Naive thymus-derived CD4-positive, alpha-beta T cell (primary cell): ENCODE results near the gene SCMH1. TPM values are rescaled to one million over a fixed set of nuclear protein-coding genes. Genes with fewer than 3 reads are reported as not detected.

ENCODE experiments used
- ATAC-seq: fragments of 150-1000 bp; cut with Tn5 transposase; 2 replicates; pipeline ENCODE4 v1.10.0; 2021; ENCODE audit warnings: mild to moderate bottlenecking, moderate library complexity
- CTCF ChIA-PET: fragments of 350-600 bp; sonication (Branson Sonifier 250); formaldehyde crosslinking; loops from one replicate; lab custom pipeline; 2021; ENCODE audit warnings: antibody characterized with exemption; lab: Charles Lee
- POLR2A ChIA-PET: fragments of 350-600 bp; sonication (Branson Sonifier 250); formaldehyde crosslinking; loops from one replicate; lab custom pipeline; 2021; ENCODE audit warnings: antibody characterized with exemption, inconsistent platforms; lab: Charles Lee
- DNase-seq, 9 donors: peaks; one replicate each; pipeline versions ENCODE4 v3.0.0 to v3.0.0-alpha.2; 2020 to 2022; ENCODE audit warnings: mixed read lengths in 1 of 9
- H3K27ac ChIP-seq: one replicate; pipeline ENCODE4 v1.7.0; 2013; ENCODE audit warnings: mild to moderate bottlenecking, low read depth, low read length, moderate library complexity
- H3K27me3 ChIP-seq, 2 donors: one replicate each; pipeline ENCODE4 v1.7.0; 2013; ENCODE audit warnings: low read length in 2 of 2, mild to moderate bottlenecking in 2 of 2, moderate library complexity in 2 of 2; ENCODE audit not compliant: control insufficient read depth in 2 of 2, insufficient read depth in 2 of 2
- H3K36me3 ChIP-seq, 3 experiments: 1 replicate in 2 of 3; 2 replicates in 1 of 3; pipeline ENCODE4 v1.7.0; 2013; ENCODE audit warnings: low read length in 3 of 3, mild to moderate bottlenecking in 3 of 3, moderate library complexity in 1 of 3; ENCODE audit not compliant: insufficient read depth in 3 of 3, control insufficient read depth in 2 of 3
- H3K4me1 ChIP-seq, 2 donors: one replicate each; pipeline ENCODE4 v1.7.0; 2013; ENCODE audit warnings: low read length in 2 of 2, mild to moderate bottlenecking in 2 of 2, moderate library complexity in 1 of 2; ENCODE audit not compliant: control insufficient read depth in 2 of 2, insufficient read depth in 2 of 2
- H3K4me3 ChIP-seq: 2 replicates; pipeline ENCODE4 v1.7.0; 2013; ENCODE audit warnings: mild to moderate bottlenecking, low read length
- H3K9me3 ChIP-seq, 3 experiments: 1 replicate in 2 of 3; 2 replicates in 1 of 3; pipeline ENCODE4 v1.7.0; 2013; ENCODE audit warnings: low read length in 3 of 3; ENCODE audit not compliant: control insufficient read depth in 2 of 3
- H3K27ac Mint-ChIP-seq, 9 donors: one replicate each; pipeline ENCODE4 v1.8.0; 2020 to 2022; ENCODE audit warnings: mixed read lengths in 9 of 9, mild to moderate bottlenecking in 8 of 9, moderate library complexity in 5 of 9, inconsistent platforms in 2 of 9
- H3K27me3 Mint-ChIP-seq, 5 donors: one replicate each; pipeline ENCODE4 v1.8.0; 2021 to 2022; ENCODE audit warnings: mixed read lengths in 5 of 5, mild to moderate bottlenecking in 1 of 5
- H3K36me3 Mint-ChIP-seq, 5 donors: one replicate each; pipeline ENCODE4 v1.8.0; 2020 to 2022; ENCODE audit warnings: mixed read lengths in 5 of 5, mild to moderate bottlenecking in 3 of 5, inconsistent platforms in 1 of 5
- H3K4me1 Mint-ChIP-seq, 7 donors: one replicate each; pipeline ENCODE4 v1.8.0; 2020 to 2022; ENCODE audit warnings: mixed read lengths in 7 of 7, mild to moderate bottlenecking in 3 of 7, inconsistent platforms in 1 of 7
- H3K4me3 Mint-ChIP-seq, 10 donors: one replicate each; pipeline ENCODE4 v1.8.0; 2020 to 2022; ENCODE audit warnings: mild to moderate bottlenecking in 10 of 10, mixed read lengths in 10 of 10, moderate library complexity in 6 of 10, inconsistent platforms in 2 of 10
- H3K9me3 Mint-ChIP-seq, 11 donors: one replicate each; pipeline ENCODE4 v1.8.0; 2020 to 2022; ENCODE audit warnings: mixed read lengths in 11 of 11, mild to moderate bottlenecking in 4 of 11, inconsistent platforms in 1 of 11, moderate library complexity in 1 of 11
- intact Hi-C, 2 donors: fragments of 100-400 bp; cut with micrococcal nuclease; formaldehyde crosslinking; loops; one replicate each; pipeline ENCODE4 v1.15.1; 2023
- polyA plus RNA-seq, 2 donors: library from polyadenylated mRNA; unstranded; fragments of 300-500 nt; fragmentation: Illumina TruSeq; gene quantifications; one replicate each; pipeline ENCODE4 v1.2.3, GENCODE V29; 2021
- total RNA-seq, 6 experiments: library from RNA in 5 of 6; stranded (reverse) in 5 of 6; gene quantifications; 1 replicate in 5 of 6; 2 replicates in 1 of 6; pipeline ENCODE4 v1.2.3 and lab custom pipeline; 2021 to 2026

SCMH1 gene
- total and polyA plus RNA-seq, 7 experiments from 2014 or later = 3.6 to 18.6 (median 16.8) TPM

DNA sequence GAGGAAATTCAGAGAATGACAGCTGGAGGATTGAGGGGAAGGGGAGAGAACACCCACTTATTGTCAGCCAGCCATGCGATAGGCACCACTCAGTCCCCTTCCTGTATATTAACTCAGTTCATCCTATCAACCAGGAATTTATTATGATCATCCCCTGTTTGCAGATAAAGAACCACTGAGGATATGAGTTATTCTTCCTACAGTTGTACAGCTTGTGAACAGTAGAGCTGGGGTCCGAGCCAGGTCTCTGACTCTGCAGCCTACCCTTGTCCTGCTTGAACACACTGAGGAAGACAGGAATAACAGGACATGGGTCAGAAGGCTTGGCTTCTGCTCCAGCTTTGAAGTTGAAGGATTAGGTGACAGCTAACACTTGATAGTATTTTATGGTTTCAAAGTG, 42.0 kb upstream of the SCMH1 start:
- Histone ChIP-seq H3K4me3 (no peak overlapping the region), H3K27me3 (no peaks in the 10 kb centered on the region), H3K36me3 (no peaks in the 10 kb centered on the region), H3K27ac (no peak overlapping the region), H3K4me1 (no peaks in the 10 kb centered on the region), H3K9me3 (no peaks in the 10 kb centered on the region)
- POLR2A ChIA-PET = no interaction called here
- peaks cover 21 to 49% (median 28%) of the 10 kb centered on the region in 5 donors for H3K27me3 Mint-ChIP-seq
- H3K4me1 Mint-ChIP-seq = peaks cover 0 to 7% (median 0%) of the 10 kb centered on the region in 7 donors
- intact Hi-C loops = loop anchor here (5.0 kb wide), 2 partner anchors 133 to 148 kb away; no protein-coding TSS in a partner anchor
- no peaks in the 10 kb centered on the region for H3K9me3 Mint-ChIP-seq
- CTCF ChIA-PET = no interaction called here
- DNase-seq (no peak), ATAC-seq (no peak)
- H3K27ac Mint-ChIP-seq = no peak overlapping the region
- H3K4me3 Mint-ChIP-seq = no peak overlapping the region
- no peaks in the 10 kb centered on the region for H3K36me3 Mint-ChIP-seq

DNA sequence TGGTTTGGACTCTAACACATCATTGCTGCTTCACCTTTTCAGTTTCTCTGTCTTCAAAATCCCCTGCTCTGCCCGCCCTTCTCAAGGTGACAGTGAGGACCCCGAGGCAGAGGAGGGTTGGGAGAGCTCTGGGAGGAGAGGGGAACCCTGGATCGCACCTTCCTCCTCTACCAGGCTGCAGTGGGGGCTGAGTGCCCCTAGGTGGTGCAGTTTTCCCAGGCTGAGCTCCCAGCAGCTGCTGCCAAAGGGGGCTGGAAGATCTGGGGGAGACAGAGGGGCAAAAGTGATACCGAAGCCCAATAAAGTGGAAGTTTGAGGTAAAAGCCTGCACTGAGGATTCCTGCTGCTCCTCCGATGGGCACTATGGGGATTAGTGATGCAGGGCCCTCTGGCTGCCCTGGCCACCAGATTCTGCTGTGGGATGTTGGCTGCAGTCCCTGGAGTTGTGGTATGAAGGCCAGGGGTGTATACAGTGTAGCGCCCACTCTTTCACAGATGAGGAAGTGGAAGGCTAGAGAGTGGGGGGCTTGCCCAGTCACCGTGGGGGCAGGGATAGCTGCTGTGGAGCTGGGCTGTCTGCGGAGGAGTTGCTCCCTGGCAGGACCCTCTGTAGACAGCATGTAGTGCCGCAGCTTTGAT, 40.7 kb upstream of the SCMH1 start:
- H3K9me3 Mint-ChIP-seq = no peaks in the 10 kb centered on the region
- Histone ChIP-seq H3K4me1 (no peaks in the 10 kb centered on the region), H3K36me3 (no peaks in the 10 kb centered on the region), H3K27me3 (no peaks in the 10 kb centered on the region), H3K4me3 (no peak overlapping the region), H3K9me3 (no peaks in the 10 kb centered on the region), H3K27ac (no peak overlapping the region)
- no peak overlapping the region for H3K27ac Mint-ChIP-seq
- H3K27me3 Mint-ChIP-seq = peaks cover 21 to 49% (median 35%) of the 10 kb centered on the region in 5 donors
- POLR2A ChIA-PET = no interaction called here
- H3K36me3 Mint-ChIP-seq = no peaks in the 10 kb centered on the region
- ATAC-seq = peak; percentile 64
- CTCF ChIA-PET = interaction anchor here (0.9 to 1.6 kb wide), 4 partner anchors 12 to 152 kb away, joined by 3 to 6 read pairs (median 4); no protein-coding TSS in a partner anchor
- intact Hi-C loops = loop anchor here (1.0 to 5.0 kb wide), 3 partner anchors 135 to 150 kb away; no protein-coding TSS in a partner anchor
- no peak overlapping the region for H3K4me3 Mint-ChIP-seq
- peaks cover 0 to 8% (median 0%) of the 10 kb centered on the region in 7 donors for H3K4me1 Mint-ChIP-seq
- peak in 4 of 9 donors; percentile 3 to 28 (median 10) for DNase-seq

DNA sequence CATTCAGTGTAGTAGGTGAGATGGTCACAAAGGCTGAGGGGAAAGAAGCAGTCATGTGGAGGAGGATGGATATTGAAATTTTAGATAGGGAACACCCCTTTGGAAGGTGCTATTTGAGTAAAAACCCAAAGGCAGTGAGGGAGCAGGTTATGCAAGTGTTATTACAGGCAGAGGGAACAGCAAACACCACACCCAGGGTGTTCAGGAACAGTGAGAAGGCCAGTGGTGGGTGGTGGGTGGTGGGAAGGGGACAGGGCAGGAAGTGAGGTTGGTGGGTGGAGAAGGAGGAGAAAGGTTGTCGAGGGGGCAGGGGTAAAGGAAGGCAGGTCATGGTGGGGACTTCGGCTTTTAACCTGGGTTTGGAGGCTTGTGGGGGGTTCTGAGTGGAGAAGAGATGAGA, 39.2 kb upstream of the SCMH1 start:
- Histone ChIP-seq H3K4me3 (no peak overlapping the region), H3K9me3 (no peaks in the 10 kb centered on the region), H3K4me1 (no peaks in the 10 kb centered on the region), H3K36me3 (no peaks in the 10 kb centered on the region), H3K27ac (no peak overlapping the region), H3K27me3 (no peaks in the 10 kb centered on the region)
- POLR2A ChIA-PET = no interaction called here
- Mint-ChIP-seq H3K27me3 (peaks cover 18 to 41% (median 36%) of the 10 kb centered on the region in 5 donors), H3K27ac (no peak overlapping the region), H3K9me3 (no peaks in the 10 kb centered on the region), H3K36me3 (no peaks in the 10 kb centered on the region), H3K4me3 (no peak overlapping the region), H3K4me1 (peaks cover 0 to 10% (median 0%) of the 10 kb centered on the region in 7 donors)
- no peak for DNase-seq
- CTCF ChIA-PET = interaction anchor here (0.6 kb wide), 2 partner anchors 136 to 508 kb away, joined by 3 read pairs; no protein-coding TSS in a partner anchor
- intact Hi-C loops = loop anchor here (5.0 kb wide), 2 partner anchors 136 to 151 kb away; no protein-coding TSS in a partner anchor
- ATAC-seq = no peak

DNA sequence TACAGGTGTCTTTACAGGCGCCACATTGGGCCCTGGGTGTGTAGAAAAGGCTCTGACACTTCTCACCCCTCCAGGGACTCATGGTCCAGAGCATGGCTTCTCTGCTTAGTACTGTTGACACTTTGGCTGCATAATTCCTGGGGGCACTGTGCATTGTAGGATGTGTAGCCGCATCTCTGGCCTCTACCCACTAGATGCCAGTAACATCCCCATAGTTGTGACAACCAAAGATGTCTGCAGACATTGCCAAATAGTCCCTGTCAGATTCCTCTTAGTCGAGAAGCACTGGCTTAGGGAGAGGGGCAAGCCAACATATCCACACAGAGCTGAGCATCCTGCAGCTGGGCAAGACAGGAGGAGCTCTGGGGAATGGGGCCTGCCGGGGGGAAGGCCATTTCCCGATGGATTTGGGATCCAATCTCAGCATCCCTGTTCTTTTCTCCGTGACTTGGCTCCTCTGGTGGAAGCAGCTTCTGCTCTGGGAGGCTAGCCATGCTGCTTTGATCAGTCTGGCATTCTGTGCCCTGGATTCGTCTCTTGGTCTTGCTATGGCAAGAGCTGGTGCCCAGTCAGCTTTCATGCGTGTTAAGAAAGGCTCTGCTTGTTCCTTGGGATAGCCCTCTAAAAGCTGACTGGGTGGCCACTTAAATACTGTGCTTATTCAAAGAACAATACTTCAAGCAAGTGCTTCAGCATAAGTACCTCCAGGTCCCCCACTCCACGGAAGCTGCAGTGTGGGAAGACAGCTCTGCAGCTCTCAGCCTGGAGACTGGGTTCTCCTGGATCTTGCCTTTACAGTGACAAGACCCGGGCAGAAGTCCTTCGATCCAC, 38.3 kb upstream of the SCMH1 start:
- Mint-ChIP-seq H3K9me3 (no peaks in the 10 kb centered on the region), H3K27me3 (peaks cover 18 to 34% (median 30%) of the 10 kb centered on the region in 5 donors), H3K27ac (no peak overlapping the region), H3K4me1 (peaks cover 0 to 7% (median 0%) of the 10 kb centered on the region in 7 donors), H3K4me3 (no peak overlapping the region), H3K36me3 (no peaks in the 10 kb centered on the region)
- Histone ChIP-seq H3K36me3 (no peaks in the 10 kb centered on the region), H3K27me3 (no peaks in the 10 kb centered on the region), H3K4me3 (no peak overlapping the region), H3K9me3 (no peaks in the 10 kb centered on the region), H3K4me1 (no peaks in the 10 kb centered on the region), H3K27ac (no peak overlapping the region)
- ATAC-seq (no peak), DNase-seq (no peak)
- ChIA-PET CTCF (interaction anchor here (0.5 kb wide), 1 partner anchor 836 kb away, joined by 3 read pairs; no protein-coding TSS in a partner anchor), POLR2A (no interaction called here)
- intact Hi-C loops = loop anchor here (5.0 kb wide), 2 partner anchors 137 to 152 kb away; no protein-coding TSS in a partner anchor

DNA sequence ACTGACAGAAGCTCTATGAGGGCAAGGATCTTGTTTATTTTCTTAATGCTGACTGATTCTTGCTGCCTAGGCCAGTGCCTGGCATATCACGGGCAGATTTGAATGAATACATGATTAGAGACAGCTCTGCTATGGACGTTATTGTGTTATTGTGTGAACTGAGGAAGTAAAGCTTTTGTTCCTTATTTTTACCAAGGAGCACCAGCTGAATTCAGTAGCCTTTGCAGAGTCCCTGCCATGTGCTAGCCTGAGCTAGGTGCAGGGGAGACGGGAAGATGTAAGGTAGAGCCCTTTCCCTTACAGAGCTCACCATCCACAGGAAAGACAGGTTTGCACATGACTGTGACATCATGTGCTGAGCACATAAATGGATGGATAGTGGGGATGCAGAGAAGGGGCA, 36.0 kb upstream of the SCMH1 start:
- Mint-ChIP-seq H3K9me3 (no peaks in the 10 kb centered on the region), H3K4me1 (peaks cover 0 to 13% (median 0%) of the 10 kb centered on the region in 7 donors), H3K27ac (no peak overlapping the region), H3K27me3 (peaks cover 18 to 33% (median 28%) of the 10 kb centered on the region in 5 donors), H3K4me3 (no peak overlapping the region), H3K36me3 (no peaks in the 10 kb centered on the region)
- Histone ChIP-seq H3K27me3 (no peaks in the 10 kb centered on the region), H3K4me3 (no peak overlapping the region), H3K4me1 (no peaks in the 10 kb centered on the region), H3K9me3 (no peaks in the 10 kb centered on the region), H3K27ac (no peak overlapping the region), H3K36me3 (no peaks in the 10 kb centered on the region)
- POLR2A ChIA-PET = no interaction called here
- intact Hi-C loops = no loop called here
- CTCF ChIA-PET = interaction anchor here (1.2 kb wide), 1 partner anchor 163 kb away, joined by 3 read pairs; no protein-coding TSS in a partner anchor
- DNase-seq (no peak), ATAC-seq (no peak)

DNA sequence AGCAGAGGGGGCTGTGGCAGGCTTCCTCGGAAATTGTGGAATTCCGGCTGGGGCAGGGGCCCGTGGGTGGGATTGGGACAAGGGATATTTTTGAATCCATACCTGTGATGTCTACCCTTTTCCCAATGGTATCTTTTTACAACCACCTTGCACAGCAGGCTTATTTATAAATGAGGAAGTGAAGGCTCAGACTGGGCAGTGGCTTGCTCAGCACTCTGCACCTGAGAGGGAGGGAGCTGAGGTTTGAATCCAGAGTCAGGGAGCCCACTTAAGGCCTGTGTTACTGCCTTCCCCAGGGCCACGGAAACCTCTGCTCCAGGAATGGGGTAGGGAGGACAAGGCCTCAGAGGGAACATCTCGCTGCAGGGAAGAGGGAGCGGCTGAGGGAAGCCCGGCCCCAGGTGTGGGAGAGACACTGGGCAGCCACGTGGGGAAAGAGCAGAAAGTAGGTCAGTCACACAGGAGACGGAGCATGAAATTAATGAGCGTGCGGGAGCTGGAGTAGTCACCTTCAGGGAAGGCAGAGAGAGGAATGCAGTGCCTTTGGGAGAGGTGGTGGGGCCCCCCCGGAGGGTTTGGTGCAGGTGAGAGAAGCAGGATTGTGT, 35.4 kb upstream of the SCMH1 start:
- Mint-ChIP-seq H3K27ac (peak overlapping the region in 1 of 9 donors; percentile 33), H3K4me3 (no peak overlapping the region), H3K9me3 (no peaks in the 10 kb centered on the region), H3K27me3 (peaks cover 13 to 28% (median 25%) of the 10 kb centered on the region in 5 donors), H3K4me1 (peaks cover 0 to 10% (median 0%) of the 10 kb centered on the region in 7 donors), H3K36me3 (no peaks in the 10 kb centered on the region)
- H3K4me1 ChIP-seq = no peaks in the 10 kb centered on the region
- no peaks in the 10 kb centered on the region for H3K36me3 ChIP-seq
- H3K9me3 ChIP-seq = no peaks in the 10 kb centered on the region
- POLR2A ChIA-PET = no interaction called here
- intact Hi-C loops = no loop called here
- H3K4me3 ChIP-seq = no peak overlapping the region
- no peak overlapping the region for H3K27ac ChIP-seq
- CTCF ChIA-PET = interaction anchor here (0.9 to 1.0 kb wide), 2 partner anchors 140 to 151 kb away, joined by 3 read pairs; no protein-coding TSS in a partner anchor
- DNase-seq = no peak
- ATAC-seq = no peak
- no peaks in the 10 kb centered on the region for H3K27me3 ChIP-seq
